ENCODE data around the gene ZBTB47.

ZBTB47 gene

GRCh38 chr3:42658771-42659390 lies 5.4 kb downstream of the ZBTB47 start:
- Histone ChIP-seq H3K27me3 (ENCODE audit: control insufficient read depth in 2 of 2, insufficient read depth in 2 of 2, low read length in 2 of 2) (no peaks in the 10 kb centered on the region), H3K4me3 (ENCODE audit: low read length in 2 of 2) (no peak overlapping the region), H3K9ac (ENCODE audit: low read depth in 1 of 2, low read length in 2 of 2) (no peak overlapping the region), H3K9me3 (ENCODE audit: control insufficient read depth in 2 of 2, low read length in 2 of 2) (no peaks in the 10 kb centered on the region), H3K4me1 (ENCODE audit: control insufficient read depth in 2 of 2, insufficient read depth in 2 of 2, low read length in 2 of 2) (peaks cover under 1 to 14% of the 10 kb centered on the region in 2 donors), H3K36me3 (ENCODE audit: control insufficient read depth in 2 of 2, insufficient read depth in 2 of 2, low read length in 2 of 2) (no peaks in the 10 kb centered on the region), H3K27ac (ENCODE audit: low read depth in 2 of 2, low read length in 2 of 2) (no peak overlapping the region)

- Histone ChIP-seq H3K9ac (ENCODE audit: low read depth in 1 of 2, low read length in 2 of 2) (no peak overlapping the region), H3K4me1 (ENCODE audit: control insufficient read depth in 2 of 2, insufficient read depth in 2 of 2, low read length in 2 of 2) (peaks cover 0 to 13% of the 10 kb centered on the region in 2 donors), H3K36me3 (ENCODE audit: control insufficient read depth in 2 of 2, insufficient read depth in 2 of 2, low read length in 2 of 2) (no peaks in the 10 kb centered on the region), H3K9me3 (ENCODE audit: control insufficient read depth in 2 of 2, low read length in 2 of 2) (no peaks in the 10 kb centered on the region), H3K27ac (ENCODE audit: low read depth in 2 of 2, low read length in 2 of 2) (no peak overlapping the region), H3K27me3 (ENCODE audit: control insufficient read depth in 2 of 2, insufficient read depth in 2 of 2, low read length in 2 of 2) (no peaks in the 10 kb centered on the region), H3K4me3 (ENCODE audit: low read length in 2 of 2) (no peak overlapping the region)
These were observed 6.1 kb downstream of the ZBTB47 start for GRCh38 chr3:42659451-42660130.

GRCh38 chr3:42660131-42660715 lies 6.7 kb downstream of the ZBTB47 start:
- Histone ChIP-seq H3K27ac (ENCODE audit: low read depth in 2 of 2, low read length in 2 of 2) (no peak overlapping the region), H3K36me3 (ENCODE audit: control insufficient read depth in 2 of 2, insufficient read depth in 2 of 2, low read length in 2 of 2) (no peaks in the 10 kb centered on the region), H3K4me3 (ENCODE audit: low read length in 2 of 2) (no peak overlapping the region), H3K9ac (ENCODE audit: low read depth in 1 of 2, low read length in 2 of 2) (no peak overlapping the region), H3K27me3 (ENCODE audit: control insufficient read depth in 2 of 2, insufficient read depth in 2 of 2, low read length in 2 of 2) (no peaks in the 10 kb centered on the region), H3K4me1 (ENCODE audit: control insufficient read depth in 2 of 2, insufficient read depth in 2 of 2, low read length in 2 of 2) (peaks cover 0 to 6% of the 10 kb centered on the region in 2 donors), H3K9me3 (ENCODE audit: control insufficient read depth in 2 of 2, low read length in 2 of 2) (no peaks in the 10 kb centered on the region)

- no peak overlapping the region for H3K4me3 ChIP-seq (ENCODE audit: low read length in 2 of 2)
- H3K27ac ChIP-seq (ENCODE audit: low read depth in 2 of 2, low read length in 2 of 2): no peak overlapping the region
- H3K4me1 ChIP-seq (ENCODE audit: control insufficient read depth in 2 of 2, insufficient read depth in 2 of 2, low read length in 2 of 2): no peaks in the 10 kb centered on the region
- no peak overlapping the region for H3K9ac ChIP-seq (ENCODE audit: low read depth in 1 of 2, low read length in 2 of 2)
- no peaks in the 10 kb centered on the region for H3K27me3 ChIP-seq (ENCODE audit: control insufficient read depth in 2 of 2, insufficient read depth in 2 of 2, low read length in 2 of 2)
- no peaks in the 10 kb centered on the region for H3K36me3 ChIP-seq (ENCODE audit: control insufficient read depth in 2 of 2, insufficient read depth in 2 of 2, low read length in 2 of 2)
- no peaks in the 10 kb centered on the region for H3K9me3 ChIP-seq (ENCODE audit: control insufficient read depth in 2 of 2, low read length in 2 of 2)
These were observed 7.4 kb downstream of the ZBTB47 start for GRCh38 chr3:42660898-42661297.

- no peak overlapping the region for H3K9ac ChIP-seq (ENCODE audit: low read depth in 1 of 2, low read length in 2 of 2)
- no peak overlapping the region for H3K27ac ChIP-seq (ENCODE audit: low read depth in 2 of 2, low read length in 2 of 2)
- H3K36me3 ChIP-seq (ENCODE audit: control insufficient read depth in 2 of 2, insufficient read depth in 2 of 2, low read length in 2 of 2): no peaks in the 10 kb centered on the region
- no peaks in the 10 kb centered on the region for H3K27me3 ChIP-seq (ENCODE audit: control insufficient read depth in 2 of 2, insufficient read depth in 2 of 2, low read length in 2 of 2)
- no peaks in the 10 kb centered on the region for H3K9me3 ChIP-seq (ENCODE audit: control insufficient read depth in 2 of 2, low read length in 2 of 2)
- peaks cover 0 to 3% of the 10 kb centered on the region in 2 donors for H3K4me1 ChIP-seq (ENCODE audit: control insufficient read depth in 2 of 2, insufficient read depth in 2 of 2, low read length in 2 of 2)
- no peak overlapping the region for H3K4me3 ChIP-seq (ENCODE audit: low read length in 2 of 2)
These were observed 8.1 kb downstream of the ZBTB47 start for GRCh38 chr3:42661593-42662022.

GRCh38 chr3:42662037-42662812 lies 8.7 kb downstream of the ZBTB47 start:
- no peak overlapping the region for H3K9ac ChIP-seq (ENCODE audit: low read depth in 1 of 2, low read length in 2 of 2)
- no peaks in the 10 kb centered on the region for H3K36me3 ChIP-seq (ENCODE audit: control insufficient read depth in 2 of 2, insufficient read depth in 2 of 2, low read length in 2 of 2)
- H3K4me1 ChIP-seq (ENCODE audit: control insufficient read depth in 2 of 2, insufficient read depth in 2 of 2, low read length in 2 of 2): peaks cover 0 to 3% of the 10 kb centered on the region in 2 donors
- H3K27me3 ChIP-seq (ENCODE audit: control insufficient read depth in 2 of 2, insufficient read depth in 2 of 2, low read length in 2 of 2): no peaks in the 10 kb centered on the region
- no peak overlapping the region for H3K4me3 ChIP-seq (ENCODE audit: low read length in 2 of 2)
- H3K27ac ChIP-seq (ENCODE audit: low read depth in 2 of 2, low read length in 2 of 2): no peak overlapping the region
- no peaks in the 10 kb centered on the region for H3K9me3 ChIP-seq (ENCODE audit: control insufficient read depth in 2 of 2, low read length in 2 of 2)

- H3K27me3 ChIP-seq (ENCODE audit: control insufficient read depth in 2 of 2, insufficient read depth in 2 of 2, low read length in 2 of 2): no peaks in the 10 kb centered on the region
- no peaks in the 10 kb centered on the region for H3K9me3 ChIP-seq (ENCODE audit: control insufficient read depth in 2 of 2, low read length in 2 of 2)
- H3K4me3 ChIP-seq (ENCODE audit: low read length in 2 of 2): no peak overlapping the region
- H3K9ac ChIP-seq (ENCODE audit: low read depth in 1 of 2, low read length in 2 of 2): no peak overlapping the region
- no peak overlapping the region for H3K27ac ChIP-seq (ENCODE audit: low read depth in 2 of 2, low read length in 2 of 2)
- H3K36me3 ChIP-seq (ENCODE audit: control insufficient read depth in 2 of 2, insufficient read depth in 2 of 2, low read length in 2 of 2): no peaks in the 10 kb centered on the region
- H3K4me1 ChIP-seq (ENCODE audit: control insufficient read depth in 2 of 2, insufficient read depth in 2 of 2, low read length in 2 of 2): peaks cover 0 to 3% of the 10 kb centered on the region in 2 donors
These were observed 9.5 kb downstream of the ZBTB47 start for GRCh38 chr3:42662813-42663535.

GRCh38 chr3:42663581-42664437 lies 10.3 kb downstream of the ZBTB47 start:
- Histone ChIP-seq H3K36me3 (ENCODE audit: control insufficient read depth in 2 of 2, insufficient read depth in 2 of 2, low read length in 2 of 2) (no peaks in the 10 kb centered on the region), H3K4me3 (ENCODE audit: low read length in 2 of 2) (no peak overlapping the region), H3K4me1 (ENCODE audit: control insufficient read depth in 2 of 2, insufficient read depth in 2 of 2, low read length in 2 of 2) (peaks cover 0 to 3% of the 10 kb centered on the region in 2 donors)

GRCh38 chr3:42664438-42664803 lies 10.9 kb downstream of the ZBTB47 start:
- Histone ChIP-seq H3K4me3 (ENCODE audit: low read length in 2 of 2) (no peak overlapping the region), H3K9me3 (ENCODE audit: control insufficient read depth in 2 of 2, low read length in 2 of 2) (no peaks in the 10 kb centered on the region), H3K9ac (ENCODE audit: low read depth in 1 of 2, low read length in 2 of 2) (no peak overlapping the region), H3K27me3 (ENCODE audit: control insufficient read depth in 2 of 2, insufficient read depth in 2 of 2, low read length in 2 of 2) (no peaks in the 10 kb centered on the region), H3K36me3 (ENCODE audit: control insufficient read depth in 2 of 2, insufficient read depth in 2 of 2, low read length in 2 of 2) (no peaks in the 10 kb centered on the region), H3K27ac (ENCODE audit: low read depth in 2 of 2, low read length in 2 of 2) (no peak overlapping the region), H3K4me1 (ENCODE audit: control insufficient read depth in 2 of 2, insufficient read depth in 2 of 2, low read length in 2 of 2) (peaks cover 0 to 3% of the 10 kb centered on the region in 2 donors)

More at GRCh38 chr3:42663581-42664437, 10.3 kb downstream of the ZBTB47 start:
- H3K9me3 ChIP-seq (ENCODE audit: control insufficient read depth in 2 of 2, low read length in 2 of 2): no peaks in the 10 kb centered on the region
- H3K9ac ChIP-seq (ENCODE audit: low read depth in 1 of 2, low read length in 2 of 2): no peak overlapping the region
- no peaks in the 10 kb centered on the region for H3K27me3 ChIP-seq (ENCODE audit: control insufficient read depth in 2 of 2, insufficient read depth in 2 of 2, low read length in 2 of 2)
- H3K27ac ChIP-seq (ENCODE audit: low read depth in 2 of 2, low read length in 2 of 2): no peak overlapping the region

All from mucosa of rectum (tissue), 2 donors.